Body of pancreas (tissue), 4 donors: ENCODE measurements around the gene RUFY3.

Experiments used
- CTCF ChIP-seq, 7 experiments: fragments of 450-650 bp in 4 of 7; fragments of 200-600 bp in 3 of 7; sonication (generic) in 3 of 7; IDR thresholded peaks; one replicate each; pipeline ENCODE4 v1.5.1; 2016 to 2019; ENCODE audit warnings: antibody characterized with exemption in 7 of 7
- POLR2A ChIP-seq, 3 donors: fragments of 450-650 bp; IDR thresholded peaks; one replicate each; pipeline ENCODE4 v1.6.1; 2016; ENCODE audit warnings: antibody characterized with exemption in 3 of 3, mild to moderate bottlenecking in 2 of 3

- no peak for TF ChIP-seq CTCF (IDR thresholded peaks at IDR 0.05)
- no peak for TF ChIP-seq POLR2A (IDR thresholded peaks at IDR 0.05)
Observed at GRCh38 chr4:70829492-70829891, 107.7 kb downstream of the RUFY3 start.
